ENCODE measurements around the gene ZNF888. TPM values are rescaled to one million over a fixed set of nuclear protein-coding genes. Genes with fewer than 3 reads are reported as not detected.
"Not testable (repeated sequence)": the region's sequence is repeated elsewhere in the genome, so short reads cannot be mapped to it uniquely, and the experiment has no call there.

The ZNF888 gene
- polyA plus RNA-seq, 1 donor from 2014 or later: 0.26 TPM

- Histone ChIP-seq H3K79me2 (replicated peaks; ENCODE audit: insufficient read depth, low read length) (no peaks in the 10 kb centered on the region), H4K20me1 (ENCODE audit: insufficient read depth) (no peaks in the 10 kb centered on the region), H3K27me3 (ENCODE audit: insufficient read depth, low read depth, low read length) (no peaks in the 10 kb centered on the region), H3K4me3 (ENCODE audit: low read length) (peak overlapping the region; percentile 72), H3K4me2 (ENCODE audit: low read length) (peak overlapping the region; percentile 25), H3K9me2 (ENCODE audit: insufficient read depth, low read length) (no peaks in the 10 kb centered on the region), H3K9me3 (ENCODE audit: low read length) (no peaks in the 10 kb centered on the region), H3K36me3 (ENCODE audit: insufficient read depth, low read length) (no peaks in the 10 kb centered on the region), H3F3A (ENCODE audit: insufficient read depth, low read length, poor library complexity, severe bottlenecking) (no peaks in the 10 kb centered on the region), H3K27ac (ENCODE audit: low read length) (no peak overlapping the region), H3K9ac (ENCODE audit: low read length) (no peak overlapping the region), H2AFZ (ENCODE audit: low read depth, low read length) (no peak overlapping the region)
- no peak for TF ChIP-seq EZH2 (IDR thresholded peaks at IDR 0.05; ENCODE audit: borderline replicate concordance, insufficient read depth, low read length, poor library complexity, severe bottlenecking)
These were observed 18.7 kb upstream of the ZNF888 start for GRCh38 chr19:52941941-52942385.

GRCh38 chr19:52941523-52941922, 18.3 kb upstream of the ZNF888 start:
- not testable (repeated sequence) for H3K79me2 ChIP-seq (replicated peaks; ENCODE audit: insufficient read depth, low read length); H3K9me3 ChIP-seq (ENCODE audit: low read length); H3K36me3 ChIP-seq (ENCODE audit: insufficient read depth, low read length); H3K27me3 ChIP-seq (ENCODE audit: insufficient read depth, low read depth, low read length); H3K9ac ChIP-seq (ENCODE audit: low read length); H3K4me2 ChIP-seq (ENCODE audit: low read length); H3K27ac ChIP-seq (ENCODE audit: low read length); H2AFZ ChIP-seq (ENCODE audit: low read depth, low read length); H3F3A ChIP-seq (ENCODE audit: insufficient read depth, low read length, poor library complexity, severe bottlenecking); H4K20me1 ChIP-seq (ENCODE audit: insufficient read depth); H3K9me2 ChIP-seq (ENCODE audit: insufficient read depth, low read length)
- H3K4me3 ChIP-seq (ENCODE audit: low read length): peak overlapping the region; percentile 72

DNA sequence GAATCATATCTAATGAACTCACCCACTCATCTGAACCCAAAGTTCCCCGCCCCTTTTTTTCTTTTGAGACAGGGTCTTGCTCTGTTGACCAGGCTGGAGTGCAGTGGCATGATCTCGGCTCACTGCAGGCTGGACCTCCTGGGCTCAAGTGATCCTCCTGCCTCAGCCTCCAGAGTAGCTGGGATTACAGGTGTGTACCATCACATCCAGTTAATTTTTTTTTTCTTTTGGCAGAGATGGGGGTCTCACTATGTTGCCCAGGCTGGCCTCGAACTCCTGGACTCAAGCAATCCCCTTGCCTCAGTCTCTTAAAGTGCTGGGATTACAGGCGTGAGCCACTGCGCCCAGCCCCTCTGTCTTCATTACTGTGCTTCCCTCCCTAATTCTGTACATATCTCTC, 17.7 kb upstream of the ZNF888 start:
- not testable (repeated sequence) for H3K27ac ChIP-seq (ENCODE audit: low read length); H4K20me1 ChIP-seq (ENCODE audit: insufficient read depth); H3K9me2 ChIP-seq (ENCODE audit: insufficient read depth, low read length); H3K36me3 ChIP-seq (ENCODE audit: insufficient read depth, low read length); H3K4me2 ChIP-seq (ENCODE audit: low read length); H2AFZ ChIP-seq (ENCODE audit: low read depth, low read length); H3K9ac ChIP-seq (ENCODE audit: low read length); H3F3A ChIP-seq (ENCODE audit: insufficient read depth, low read length, poor library complexity, severe bottlenecking); H3K27me3 ChIP-seq (ENCODE audit: insufficient read depth, low read depth, low read length); H3K9me3 ChIP-seq (ENCODE audit: low read length); H3K79me2 ChIP-seq (replicated peaks; ENCODE audit: insufficient read depth, low read length); H3K4me3 ChIP-seq (ENCODE audit: low read length)

GRCh38 chr19:52938761-52939160, 15.5 kb upstream of the ZNF888 start:
- H3K4me3 ChIP-seq (ENCODE audit: low read length): no peak overlapping the region
- TF ChIP-seq SMC3 (conservative IDR thresholded peaks at IDR 0.05; ENCODE audit: poor library complexity) (no peak), REST (IDR thresholded peaks at IDR 0.05; ENCODE audit: borderline replicate concordance) (no peak), EZH2 (IDR thresholded peaks at IDR 0.05; ENCODE audit: borderline replicate concordance, insufficient read depth, low read length, poor library complexity, severe bottlenecking) (no peak), MXI1 (conservative IDR thresholded peaks at IDR 0.05; ENCODE audit: poor library complexity, severe bottlenecking) (no peak), EP300 (conservative IDR thresholded peaks at IDR 0.05; ENCODE audit: poor library complexity, severe bottlenecking) (no peak)
- TF ChIP-seq, protein P1, sequence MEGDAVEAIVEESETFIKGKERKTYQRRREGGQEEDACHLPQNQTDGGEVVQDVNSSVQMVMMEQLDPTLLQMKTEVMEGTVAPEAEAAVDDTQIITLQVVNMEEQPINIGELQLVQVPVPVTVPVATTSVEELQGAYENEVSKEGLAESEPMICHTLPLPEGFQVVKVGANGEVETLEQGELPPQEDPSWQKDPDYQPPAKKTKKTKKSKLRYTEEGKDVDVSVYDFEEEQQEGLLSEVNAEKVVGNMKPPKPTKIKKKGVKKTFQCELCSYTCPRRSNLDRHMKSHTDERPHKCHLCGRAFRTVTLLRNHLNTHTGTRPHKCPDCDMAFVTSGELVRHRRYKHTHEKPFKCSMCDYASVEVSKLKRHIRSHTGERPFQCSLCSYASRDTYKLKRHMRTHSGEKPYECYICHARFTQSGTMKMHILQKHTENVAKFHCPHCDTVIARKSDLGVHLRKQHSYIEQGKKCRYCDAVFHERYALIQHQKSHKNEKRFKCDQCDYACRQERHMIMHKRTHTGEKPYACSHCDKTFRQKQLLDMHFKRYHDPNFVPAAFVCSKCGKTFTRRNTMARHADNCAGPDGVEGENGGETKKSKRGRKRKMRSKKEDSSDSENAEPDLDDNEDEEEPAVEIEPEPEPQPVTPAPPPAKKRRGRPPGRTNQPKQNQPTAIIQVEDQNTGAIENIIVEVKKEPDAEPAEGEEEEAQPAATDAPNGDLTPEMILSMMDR (IDR thresholded peaks at IDR 0.05; ENCODE audit: poor library complexity, severe bottlenecking): no peak
- H3K9me2 ChIP-seq (ENCODE audit: insufficient read depth, low read length): no peaks in the 10 kb centered on the region
- H3K27ac ChIP-seq (ENCODE audit: low read length): no peak overlapping the region
- H3K79me2 ChIP-seq (replicated peaks; ENCODE audit: insufficient read depth, low read length): no peaks in the 10 kb centered on the region
- H3K36me3 ChIP-seq (ENCODE audit: insufficient read depth, low read length): no peaks in the 10 kb centered on the region
- no peaks in the 10 kb centered on the region for H3K9me3 ChIP-seq (ENCODE audit: low read length)
- no peaks in the 10 kb centered on the region for H4K20me1 ChIP-seq (ENCODE audit: insufficient read depth)
- no peaks in the 10 kb centered on the region for H3F3A ChIP-seq (ENCODE audit: insufficient read depth, low read length, poor library complexity, severe bottlenecking)
- H3K9ac ChIP-seq (ENCODE audit: low read length): no peak overlapping the region
- no peak overlapping the region for H3K4me2 ChIP-seq (ENCODE audit: low read length)
- H2AFZ ChIP-seq (ENCODE audit: low read depth, low read length): no peak overlapping the region
- no peaks in the 10 kb centered on the region for H3K27me3 ChIP-seq (ENCODE audit: insufficient read depth, low read depth, low read length)

All from neural cell (in vitro differentiated cells).